Activated T-cell treated with anti-CD3 and anti-CD28 coated beads, Interleukin-2, amount 50 U/mL, for 4 hours (primary cell): ENCODE data around the gene SLC4A1. TPM values are rescaled to one million over a fixed set of nuclear protein-coding genes. Genes with fewer than 3 reads are reported as not detected.

Source experiments
- ATAC-seq, 2 donors: fragments of 200-7000 bp; cut with Tn5 transposase; one replicate each; pipeline ENCODE4 v1.10.0; 2021
- DNase-seq: peaks from one replicate; pipeline ENCODE4 v3.0.0-alpha.2; 2020
- H3K27me3 Mint-ChIP-seq: one replicate; pipeline ENCODE4 v1.8.0; 2021; ENCODE audit warnings: low read depth, mixed read lengths
- H3K36me3 Mint-ChIP-seq: one replicate; pipeline ENCODE4 v1.8.0; 2022; ENCODE audit warnings: mixed read lengths; ENCODE audit not compliant: insufficient read depth
- H3K4me1 Mint-ChIP-seq: one replicate; pipeline ENCODE4 v1.8.0; 2021; ENCODE audit warnings: low read depth, mixed read lengths
- H3K4me3 Mint-ChIP-seq: one replicate; pipeline ENCODE4 v1.8.0; 2021; ENCODE audit warnings: mild to moderate bottlenecking, moderate library complexity, mixed read lengths
- H3K9me3 Mint-ChIP-seq: one replicate; pipeline ENCODE4 v1.8.0; 2021; ENCODE audit warnings: mixed read lengths
- total RNA-seq, 3 donors: library from RNA; stranded (reverse); gene quantifications; one replicate each; pipeline ENCODE4 v1.2.1, GENCODE V29; 2021

The SLC4A1 gene
- total RNA-seq, 3 donors from 2014 or later = not detected

- no peak overlapping the region for H3K4me3 Mint-ChIP-seq
- no peak for ATAC-seq
- peaks cover 46% of the 10 kb centered on the region for H3K36me3 Mint-ChIP-seq
- DNase-seq = no peak
- H3K9me3 Mint-ChIP-seq = no peaks in the 10 kb centered on the region
- H3K27me3 Mint-ChIP-seq = no peaks in the 10 kb centered on the region
- H3K4me1 Mint-ChIP-seq = peaks cover 69% of the 10 kb centered on the region
These were observed 54.3 kb downstream of the SLC4A1 start for GRCh38 chr17:44213403-44214229.

GRCh38 chr17:44212507-44213402 lies 55.2 kb downstream of the SLC4A1 start:
- peaks cover 52% of the 10 kb centered on the region for H3K36me3 Mint-ChIP-seq
- H3K27me3 Mint-ChIP-seq = no peaks in the 10 kb centered on the region
- no peak overlapping the region for H3K4me3 Mint-ChIP-seq
- ATAC-seq (no peak), DNase-seq (no peak)
- no peaks in the 10 kb centered on the region for H3K9me3 Mint-ChIP-seq
- H3K4me1 Mint-ChIP-seq = peaks cover 72% of the 10 kb centered on the region

- no peak for DNase-seq
- ATAC-seq = no peak
- Mint-ChIP-seq H3K9me3 (no peaks in the 10 kb centered on the region), H3K4me3 (no peak overlapping the region), H3K4me1 (peaks cover 63% of the 10 kb centered on the region), H3K36me3 (peaks cover 49% of the 10 kb centered on the region), H3K27me3 (no peaks in the 10 kb centered on the region)
These were observed 56.4 kb downstream of the SLC4A1 start for GRCh38 chr17:44211281-44212265.

DNA sequence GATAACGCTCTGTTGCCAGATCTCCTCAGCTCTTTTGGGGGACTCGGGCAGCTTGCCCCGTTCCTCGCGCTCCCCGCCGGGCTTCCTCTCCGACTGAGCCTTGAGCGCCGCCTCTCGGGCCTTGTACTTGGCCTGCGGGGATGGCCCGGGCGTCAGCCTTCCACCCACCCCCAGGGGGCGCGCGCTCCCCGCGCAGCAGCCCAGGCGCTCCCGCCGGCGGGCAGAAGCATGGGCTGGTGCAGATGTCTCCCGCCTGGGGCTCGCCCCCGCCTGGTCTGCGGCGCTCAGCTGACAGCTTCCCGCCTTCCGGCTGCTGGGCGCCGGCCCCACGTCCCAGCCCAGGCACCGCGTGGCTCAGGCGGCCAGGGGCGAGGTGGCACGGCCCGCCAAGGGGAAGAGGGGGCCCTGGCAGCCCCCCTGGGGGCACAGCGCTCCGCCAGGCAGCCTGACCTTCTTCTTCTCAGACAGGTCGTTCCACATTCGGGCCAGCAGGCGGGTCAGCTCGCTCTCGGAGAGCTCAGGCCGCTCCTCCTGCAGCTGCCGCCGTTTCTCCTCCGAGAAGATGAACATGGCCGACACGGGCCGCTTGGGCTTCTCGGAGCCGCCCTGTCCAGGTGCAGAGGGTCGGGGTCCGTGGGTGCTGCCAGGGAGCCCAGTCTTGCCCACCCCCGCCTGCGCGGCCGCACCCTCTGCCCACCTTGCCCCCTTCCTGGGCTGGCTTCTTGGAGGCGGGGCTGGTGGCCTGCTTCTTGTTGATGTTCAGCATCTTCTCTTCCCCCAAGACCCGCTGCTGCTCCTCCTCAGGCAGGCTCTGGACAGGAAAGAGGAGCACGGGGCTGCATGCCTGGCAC lies 57.4 kb downstream of the SLC4A1 start:
- peak; percentile 92 to 93 for ATAC-seq

DNA sequence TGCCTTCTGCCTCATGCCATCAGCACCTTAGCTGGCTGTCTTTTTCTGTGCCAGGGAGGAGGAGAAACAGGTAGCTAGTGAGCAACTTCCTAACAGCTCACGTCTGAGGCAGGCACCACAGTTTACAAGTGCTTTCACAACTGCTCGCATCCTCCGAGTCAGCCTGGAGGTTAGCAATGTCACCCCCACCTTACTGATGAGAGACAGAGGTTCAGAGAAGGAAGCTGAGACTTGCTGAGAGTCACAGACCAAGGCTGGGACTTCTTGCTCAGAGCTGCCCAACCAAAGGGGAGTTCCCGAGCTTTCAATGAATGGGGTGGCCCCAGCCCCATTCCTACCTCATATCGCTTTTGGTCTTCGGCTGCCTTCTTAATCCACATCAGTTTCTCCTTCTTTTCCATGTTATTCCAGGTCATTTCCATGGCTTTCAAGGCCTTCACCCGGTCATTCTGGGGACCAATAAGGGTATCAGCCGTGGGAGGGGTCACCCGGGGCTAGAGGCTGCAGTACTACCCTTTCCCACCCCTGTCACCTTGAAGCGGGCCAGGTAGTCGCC lies 58.1 kb downstream of the SLC4A1 start:
- Mint-ChIP-seq H3K9me3 (no peaks in the 10 kb centered on the region), H3K36me3 (peaks cover 37% of the 10 kb centered on the region), H3K4me1 (peaks cover 46% of the 10 kb centered on the region), H3K4me3 (peak overlapping the region; percentile 78), H3K27me3 (no peaks in the 10 kb centered on the region)
- ATAC-seq = peak; percentile 76 to 77
- no peak for DNase-seq

More for the DNA sequence above, 57.4 kb downstream of the SLC4A1 start:
- Mint-ChIP-seq H3K4me1 (peaks cover 53% of the 10 kb centered on the region), H3K27me3 (no peaks in the 10 kb centered on the region), H3K4me3 (peak overlapping the region; percentile 78), H3K36me3 (peaks cover 43% of the 10 kb centered on the region), H3K9me3 (no peaks in the 10 kb centered on the region)
- DNase-seq = peak; percentile 89

DNA sequence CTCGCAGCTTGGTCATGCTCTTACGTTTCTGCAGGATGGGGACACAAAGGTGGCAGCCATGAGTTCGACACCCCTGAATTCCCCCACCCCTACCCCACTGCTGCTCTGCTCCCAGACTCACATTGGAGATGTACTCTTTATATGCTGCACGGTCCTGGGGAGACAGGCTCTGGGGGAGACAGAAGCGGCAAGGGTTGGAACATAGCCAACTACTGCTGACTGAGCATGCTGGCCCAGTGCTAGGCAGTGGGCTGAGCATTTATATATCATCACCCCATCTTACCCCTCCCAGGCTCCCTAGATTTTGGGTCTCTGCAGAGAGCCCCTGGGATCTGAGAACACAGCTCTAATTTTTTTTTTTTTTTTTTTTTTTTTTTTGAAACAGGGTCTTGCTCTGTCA lies 60.2 kb downstream of the SLC4A1 start:
- DNase-seq = no peak
- Mint-ChIP-seq H3K4me3 (no peak overlapping the region), H3K9me3 (no peaks in the 10 kb centered on the region), H3K36me3 (peaks cover 22% of the 10 kb centered on the region), H3K4me1 (peaks cover 43% of the 10 kb centered on the region), H3K27me3 (no peaks in the 10 kb centered on the region)
- no peak for ATAC-seq

DNA sequence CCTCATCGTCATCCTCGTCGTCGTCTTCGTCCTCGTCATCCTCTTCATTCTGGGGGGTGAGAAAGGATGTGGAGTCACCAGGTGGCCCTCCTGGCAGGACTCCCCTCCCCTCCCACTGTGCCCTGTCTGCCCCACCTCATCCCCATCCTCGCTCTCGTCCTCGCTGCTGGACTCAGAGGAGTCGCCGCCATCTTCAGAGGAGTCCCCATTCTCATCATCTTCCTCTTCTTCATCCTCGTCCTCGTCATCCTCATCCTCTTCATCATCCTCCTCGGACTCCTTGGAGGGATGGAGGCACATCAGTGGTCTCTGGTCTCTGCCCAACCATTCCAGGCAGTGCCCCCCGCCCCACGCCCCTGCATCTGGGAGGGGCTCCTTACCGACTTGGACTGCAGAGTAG lies 60.6 kb downstream of the SLC4A1 start:
- H3K27me3 Mint-ChIP-seq = no peaks in the 10 kb centered on the region
- peaks cover 42% of the 10 kb centered on the region for H3K4me1 Mint-ChIP-seq
- H3K36me3 Mint-ChIP-seq = peaks cover 22% of the 10 kb centered on the region
- DNase-seq (no peak), ATAC-seq (no peak)
- H3K4me3 Mint-ChIP-seq = peak overlapping the region; percentile 21
- H3K9me3 Mint-ChIP-seq = no peaks in the 10 kb centered on the region

DNA sequence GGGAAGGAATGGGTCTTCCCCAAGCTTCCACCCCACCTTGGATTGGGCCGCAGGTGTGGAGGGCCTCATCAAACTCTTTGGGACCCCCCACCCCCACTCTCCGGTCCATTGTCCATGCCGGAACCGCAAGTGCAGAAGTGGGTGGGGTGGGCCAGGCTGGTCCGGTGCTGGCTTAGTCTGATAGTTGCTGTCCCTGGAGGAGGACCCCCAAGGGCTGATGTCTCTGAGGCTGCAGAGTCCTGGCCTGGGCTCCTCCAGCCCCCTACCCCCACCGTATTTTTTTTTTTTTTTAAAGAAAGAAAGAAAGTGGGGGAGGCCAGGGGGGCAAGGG lies 61.1 kb downstream of the SLC4A1 start:
- H3K4me1 Mint-ChIP-seq = peaks cover 42% of the 10 kb centered on the region
- H3K36me3 Mint-ChIP-seq = peaks cover 22% of the 10 kb centered on the region

GRCh38 chr17:44205962-44206824 lies 61.7 kb downstream of the SLC4A1 start:
- Mint-ChIP-seq H3K4me1 (peaks cover 38% of the 10 kb centered on the region), H3K4me3 (no peak overlapping the region), H3K27me3 (no peaks in the 10 kb centered on the region), H3K36me3 (peaks cover 22% of the 10 kb centered on the region), H3K9me3 (no peaks in the 10 kb centered on the region)
- no peak for DNase-seq
- no peak for ATAC-seq

More for the DNA sequence above, 61.1 kb downstream of the SLC4A1 start:
- no peak overlapping the region for H3K4me3 Mint-ChIP-seq
- DNase-seq (no peak), ATAC-seq (no peak)
- H3K9me3 Mint-ChIP-seq = no peaks in the 10 kb centered on the region
- no peaks in the 10 kb centered on the region for H3K27me3 Mint-ChIP-seq

GRCh38 chr17:44204441-44204882 lies 63.5 kb downstream of the SLC4A1 start:
- peaks cover 16% of the 10 kb centered on the region for H3K36me3 Mint-ChIP-seq
- peaks cover 31% of the 10 kb centered on the region for H3K4me1 Mint-ChIP-seq
- H3K4me3 Mint-ChIP-seq = no peak overlapping the region
- no peak for ATAC-seq
- DNase-seq = no peak
- no peaks in the 10 kb centered on the region for H3K9me3 Mint-ChIP-seq
- no peaks in the 10 kb centered on the region for H3K27me3 Mint-ChIP-seq

- H3K4me1 Mint-ChIP-seq = peaks cover 31% of the 10 kb centered on the region
- H3K36me3 Mint-ChIP-seq = peaks cover 16% of the 10 kb centered on the region
- no peaks in the 10 kb centered on the region for H3K27me3 Mint-ChIP-seq
- H3K9me3 Mint-ChIP-seq = no peaks in the 10 kb centered on the region
- no peak for DNase-seq
- no peak for ATAC-seq
- H3K4me3 Mint-ChIP-seq = no peak overlapping the region
These were observed 64.0 kb downstream of the SLC4A1 start for GRCh38 chr17:44203731-44204440.

GRCh38 chr17:44202756-44203155 lies 65.2 kb downstream of the SLC4A1 start:
- no peak for DNase-seq
- Mint-ChIP-seq H3K4me1 (peaks cover 31% of the 10 kb centered on the region), H3K27me3 (no peaks in the 10 kb centered on the region), H3K4me3 (peak overlapping the region; percentile 0), H3K36me3 (peaks cover 10% of the 10 kb centered on the region), H3K9me3 (no peaks in the 10 kb centered on the region)
- ATAC-seq = no peak
